Endometrial microvascular endothelial cells (primary cell): Measurements from ENCODE around the gene TTC12. TPM values are rescaled to one million over a fixed set of nuclear protein-coding genes. Genes with fewer than 3 reads are reported as not detected.

Source experiments
- in situ Hi-C: cut with HindIII; loops from 2 replicates; pipeline ENCODE4 v1.10.0; 2017; ENCODE audit warnings: low sequenced_read_pairs, low pct_unique_long_range_greater_than_20kb; ENCODE audit errors: inconsistent ontology term
- total RNA-seq: library from RNA; depleted of rRNA; stranded (reverse); fragments of >200 nt; gene quantifications from one replicate; pipeline ENCODE4 v1.2.3, GENCODE V29; 2015; ENCODE audit errors: inconsistent ontology term

The TTC12 gene
- total RNA-seq, 1 donor from 2014 or later, result 4.8 TPM

GRCh38 chr11:113356203-113356602 is 41.8 kb downstream of the TTC12 start:
- in situ Hi-C loops, result no loop called here

GRCh38 chr11:113363406-113363805 is 49.0 kb downstream of the TTC12 start:
- in situ Hi-C loops, result no loop called here

DNA sequence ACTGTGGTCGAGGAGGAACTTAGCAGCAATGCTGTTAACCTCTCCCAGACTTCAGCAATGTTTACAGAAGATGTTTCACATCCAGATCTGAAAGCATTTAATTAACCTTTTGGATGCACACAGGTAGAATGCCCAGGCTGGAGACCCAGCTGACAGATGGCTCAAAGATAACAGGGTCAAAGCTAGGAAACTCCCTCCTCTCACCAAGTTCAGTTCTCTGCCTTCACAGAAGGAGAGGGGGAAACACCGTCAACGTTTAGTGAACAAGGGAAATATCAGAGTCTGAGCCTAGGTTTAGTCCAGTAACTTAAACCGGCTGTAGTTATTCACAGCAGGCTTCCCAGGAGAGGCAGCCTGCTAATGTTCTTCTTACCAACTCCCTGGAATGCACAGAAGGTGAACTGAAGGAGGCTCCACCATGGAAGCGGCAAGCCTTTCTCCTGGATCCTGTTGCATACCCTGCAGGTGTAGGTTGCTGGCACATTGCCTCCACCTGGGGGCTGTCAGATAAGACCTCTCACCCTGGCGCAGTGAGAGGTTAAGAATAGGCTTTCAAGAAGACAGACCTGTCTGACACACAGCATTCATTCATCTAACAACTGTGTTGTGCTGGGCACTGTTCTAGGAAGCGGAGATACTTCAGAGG is 49.7 kb downstream of the TTC12 start:
- in situ Hi-C loops, result no loop called here

- in situ Hi-C loops, result no loop called here
These were observed 51.5 kb downstream of the TTC12 start for GRCh38 chr11:113365895-113366294.

GRCh38 chr11:113369411-113369810 is 55.0 kb downstream of the TTC12 start:
- in situ Hi-C loops, result no loop called here

DNA sequence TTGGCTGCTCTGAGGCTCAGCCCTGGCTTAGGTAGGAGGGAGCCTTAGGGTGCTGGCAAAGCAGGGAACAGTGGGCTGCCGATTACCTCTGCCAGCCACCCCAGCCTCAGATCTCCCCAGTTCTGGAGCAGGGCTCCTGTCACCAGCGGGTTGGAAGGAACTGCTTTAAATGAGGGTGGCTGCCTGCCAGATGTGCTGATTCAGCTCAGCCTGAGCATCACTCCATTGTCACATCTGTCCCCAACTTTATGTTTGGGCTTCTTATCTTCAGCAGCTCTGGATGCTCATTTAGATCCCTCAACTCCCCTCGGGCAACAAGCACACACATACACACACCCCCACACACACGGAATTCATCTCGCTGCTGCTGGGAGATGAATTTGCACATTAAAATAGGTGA is 56.3 kb downstream of the TTC12 start:
- in situ Hi-C loops, result no loop called here

- in situ Hi-C loops, result no loop called here
These were observed 57.9 kb downstream of the TTC12 start for GRCh38 chr11:113372309-113372708.

- in situ Hi-C loops, result no loop called here
These were observed 58.9 kb downstream of the TTC12 start for GRCh38 chr11:113373306-113373705.

DNA sequence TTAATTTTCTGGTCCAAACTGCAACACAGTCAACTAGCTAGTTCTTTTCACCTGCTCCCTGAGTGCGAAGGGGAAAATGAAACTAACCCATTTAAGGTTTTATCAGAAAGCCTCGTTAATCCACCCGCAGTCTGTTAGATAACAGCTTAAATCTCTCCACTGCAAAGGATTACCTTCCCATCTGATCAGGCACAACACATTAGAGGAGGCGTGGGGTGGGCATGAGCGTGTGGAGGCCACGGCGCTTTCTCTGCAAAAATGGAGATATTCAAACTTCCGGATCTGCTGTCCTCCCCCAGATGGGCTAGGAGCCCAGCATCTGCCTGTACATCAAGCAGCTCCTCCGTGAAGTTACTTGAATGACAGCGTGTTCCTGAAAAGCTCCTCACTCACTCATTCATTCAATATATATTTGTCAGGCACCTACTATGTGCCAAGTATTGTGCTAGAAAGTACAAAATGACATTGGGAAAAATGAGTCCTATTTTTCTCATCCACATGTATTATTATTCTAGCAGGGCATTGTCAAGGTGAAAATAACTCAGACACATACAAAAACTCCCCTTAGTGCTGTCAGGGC is 59.7 kb downstream of the TTC12 start:
- in situ Hi-C loops, result no loop called here

DNA sequence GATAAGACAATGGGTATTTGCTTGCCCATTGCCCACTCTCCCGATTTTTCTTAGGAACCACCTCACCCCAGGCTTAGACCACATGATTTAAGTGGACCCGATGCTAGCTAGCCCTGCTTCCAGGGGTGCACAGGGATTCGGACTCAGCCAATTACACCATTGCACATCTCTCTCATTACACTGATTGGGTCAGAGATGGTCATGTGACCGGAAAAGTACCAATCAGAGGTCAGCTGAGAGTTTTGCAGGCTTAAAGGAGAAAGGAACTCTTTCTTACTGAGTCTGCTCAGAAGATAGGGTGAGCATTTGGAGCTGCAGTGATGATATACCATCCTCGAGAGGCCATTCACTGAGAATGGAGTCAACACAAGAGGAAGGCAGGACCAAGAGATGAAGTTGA is 61.0 kb downstream of the TTC12 start:
- in situ Hi-C loops, result no loop called here

DNA sequence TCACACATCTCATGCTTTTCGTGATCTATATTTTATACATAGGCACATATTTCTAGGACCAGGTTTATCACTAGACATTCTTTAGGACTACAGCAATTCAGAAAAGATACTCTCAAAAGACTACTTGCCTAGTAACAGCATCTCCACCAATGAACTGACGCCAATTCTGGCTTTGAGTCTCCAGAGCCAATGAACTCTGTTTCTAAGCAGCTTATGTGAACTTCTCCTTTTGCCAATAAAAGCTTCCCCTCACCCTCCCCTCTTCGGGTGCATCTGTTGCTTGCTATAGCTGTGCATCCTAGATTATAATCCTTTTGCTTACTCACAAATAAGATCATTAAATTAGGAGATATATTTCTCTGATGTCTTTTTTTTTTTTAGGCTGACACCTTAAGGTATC is 61.8 kb downstream of the TTC12 start:
- in situ Hi-C loops, result no loop called here

GRCh38 chr11:113377681-113378412 is 63.5 kb downstream of the TTC12 start:
- in situ Hi-C loops, result no loop called here

- in situ Hi-C loops, result no loop called here
These were observed 64.3 kb downstream of the TTC12 start for GRCh38 chr11:113378692-113379091.

- in situ Hi-C loops, result no loop called here
These were observed 67.7 kb downstream of the TTC12 start for GRCh38 chr11:113382121-113382520.

GRCh38 chr11:113384551-113384950 is 70.2 kb downstream of the TTC12 start:
- in situ Hi-C loops, result no loop called here

GRCh38 chr11:113385749-113386148 is 71.4 kb downstream of the TTC12 start:
- in situ Hi-C loops, result no loop called here

- in situ Hi-C loops, result no loop called here
These were observed 72.5 kb downstream of the TTC12 start for GRCh38 chr11:113386866-113387265.

- in situ Hi-C loops, result no loop called here
These were observed 73.3 kb downstream of the TTC12 start, which contains the start of gene ANKK1 for GRCh38 chr11:113387605-113388211. Gene ANKK1 (plus strand): TSS chr11:113387779. CDS start chr11:113387885, 106 bp downstream.

DNA sequence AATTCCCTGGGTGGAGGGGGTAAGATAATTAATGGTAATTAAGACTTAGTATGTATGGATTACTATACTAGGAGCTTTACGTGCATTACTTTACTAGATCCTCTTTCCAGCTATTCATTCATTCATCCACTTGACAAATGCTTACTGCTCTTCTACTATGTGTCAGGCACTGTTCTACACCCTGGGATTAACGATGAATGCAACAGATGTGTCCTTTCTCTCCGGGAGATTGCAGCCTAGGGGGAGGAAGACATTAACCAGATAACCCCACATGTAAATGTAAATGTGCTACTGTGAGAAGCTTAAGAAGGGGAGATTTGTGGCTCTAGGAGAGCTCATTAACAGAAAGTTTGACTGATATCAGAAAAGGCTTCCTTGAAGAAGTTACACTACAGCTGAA is 74.9 kb downstream of the TTC12 start:
- in situ Hi-C loops, result no loop called here
